GM18907 (cell line): ENCODE data around the gene TNNT2.

Experiments used
- ATAC-seq: cut with Tn5 transposase; IDR thresholded peaks from one replicate; pipeline ENCODE4 v1.9.1; 2021; ENCODE audit warnings: mild to moderate bottlenecking, moderate library complexity; ENCODE audit not compliant: unreplicated experiment

Gene TNNT2

GRCh38 chr1:201336711-201337450 is 40.6 kb downstream of the TNNT2 start:
- no peak for ATAC-seq

- ATAC-seq = no peak
These were observed 41.6 kb downstream of the TNNT2 start for GRCh38 chr1:201335901-201336300.

- no peak for ATAC-seq
These were observed 42.2 kb downstream of the TNNT2 start for GRCh38 chr1:201335174-201335870.

- no peak for ATAC-seq
These were observed 42.9 kb downstream of the TNNT2 start for GRCh38 chr1:201334325-201335173.

- ATAC-seq = no peak
These were observed 44.7 kb downstream of the TNNT2 start for GRCh38 chr1:201332616-201333335.

- no peak for ATAC-seq
These were observed 45.5 kb downstream of the TNNT2 start for GRCh38 chr1:201332021-201332420.

- no peak for ATAC-seq
These were observed 46.3 kb downstream of the TNNT2 start for GRCh38 chr1:201331166-201331565.

- ATAC-seq = no peak
These were observed 46.9 kb downstream of the TNNT2 start for GRCh38 chr1:201330541-201330940.

- ATAC-seq = no peak
These were observed 47.7 kb downstream of the TNNT2 start for GRCh38 chr1:201329801-201330200.

- no peak for ATAC-seq
These were observed 48.2 kb downstream of the TNNT2 start for GRCh38 chr1:201329286-201329685.

- no peak for ATAC-seq
These were observed 48.9 kb downstream of the TNNT2 start for GRCh38 chr1:201328576-201328975.

GRCh38 chr1:201327687-201328240 is 49.7 kb downstream of the TNNT2 start:
- ATAC-seq = no peak

- no peak for ATAC-seq
These were observed 50.8 kb downstream of the TNNT2 start for GRCh38 chr1:201326710-201327109.

- ATAC-seq = no peak
These were observed 51.8 kb downstream of the TNNT2 start for GRCh38 chr1:201325678-201326060.

- ATAC-seq = no peak
These were observed 52.4 kb downstream of the TNNT2 start for GRCh38 chr1:201324821-201325677.

- no peak for ATAC-seq
These were observed 53.2 kb downstream of the TNNT2 start for GRCh38 chr1:201324306-201324705.

GRCh38 chr1:201322653-201323510 is 54.6 kb downstream of the TNNT2 start:
- no peak for ATAC-seq

GRCh38 chr1:201321826-201322390 is 55.6 kb downstream of the TNNT2 start:
- ATAC-seq = no peak
